Dermis blood vessel endothelial cell (primary cell): ENCODE results near the gene ITK. TPM values are rescaled to one million over a fixed set of nuclear protein-coding genes. Genes with fewer than 3 reads are reported as not detected.

Experiments used
- DNase-seq: peaks from one replicate; pipeline ENCODE4 v3.0.0; 2010
- total RNA-seq: library from RNA; depleted of rRNA; stranded (reverse); fragments of >200 nt; gene quantifications from 2 replicates; pipeline ENCODE4 v1.2.3, GENCODE V29; 2014

Gene ITK
- total RNA-seq, 1 donor from 2014 or later, result not detected

DNA sequence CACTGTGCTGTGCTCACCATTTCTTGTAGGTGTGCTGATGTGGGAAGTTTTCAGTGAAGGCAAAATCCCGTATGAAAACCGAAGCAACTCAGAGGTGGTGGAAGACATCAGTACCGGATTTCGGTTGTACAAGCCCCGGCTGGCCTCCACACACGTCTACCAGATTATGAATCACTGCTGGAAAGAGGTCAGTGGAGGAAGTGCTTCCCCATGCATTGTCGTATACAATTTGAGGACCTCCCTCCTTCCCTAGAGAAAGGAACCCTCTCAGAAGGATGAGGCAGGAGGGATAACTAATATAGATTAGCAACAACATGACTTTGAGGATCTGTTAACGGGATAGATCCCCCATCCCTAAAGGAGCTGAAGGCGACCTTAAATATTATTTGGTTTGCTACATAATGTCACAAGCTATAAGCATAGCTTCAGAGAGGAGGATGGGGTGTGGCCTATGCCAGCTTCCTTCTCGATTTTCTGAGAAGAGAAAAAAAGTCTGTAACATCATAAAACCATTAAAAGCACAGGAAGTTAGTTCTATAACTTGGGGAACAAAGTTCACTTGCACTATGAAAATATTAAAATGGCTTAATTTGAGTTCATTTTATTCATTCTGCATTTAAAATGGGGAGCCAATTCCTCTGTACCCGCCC, 68.3 kb downstream of the ITK start:
- no peak for DNase-seq

DNA sequence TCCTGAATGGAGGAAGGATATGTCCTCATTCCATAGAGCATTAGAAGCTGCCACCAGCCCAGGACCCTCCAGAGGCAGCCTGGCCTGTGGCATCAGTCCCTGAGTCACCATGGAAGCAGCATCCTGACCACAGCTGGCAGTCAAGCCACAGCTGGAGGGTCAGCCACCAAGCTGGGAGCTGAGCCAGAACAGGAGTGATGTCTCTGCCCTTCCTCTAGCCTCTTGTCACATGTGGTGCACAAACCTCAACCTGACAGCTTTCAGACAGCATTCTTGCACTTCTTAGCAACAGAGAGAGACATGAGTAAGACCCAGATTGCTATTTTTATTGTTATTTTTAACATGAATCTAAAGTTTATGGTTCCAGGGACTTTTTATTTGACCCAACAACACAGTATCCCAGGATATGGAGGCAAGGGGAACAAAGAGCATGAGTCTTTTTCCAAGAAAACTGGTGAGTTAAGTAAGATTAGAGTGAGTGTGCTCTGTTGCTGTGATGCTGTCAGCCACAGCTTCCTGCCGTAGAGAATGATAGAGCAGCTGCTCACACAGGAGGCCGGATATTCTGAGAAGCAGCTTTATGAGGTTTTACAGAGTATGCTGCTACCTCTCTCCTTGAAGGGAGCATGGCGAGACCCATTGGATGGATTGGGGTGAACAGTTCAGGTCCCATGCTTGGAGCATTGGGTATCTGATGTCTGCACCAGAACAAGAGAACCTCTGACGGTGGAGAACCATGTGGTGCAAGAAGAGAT, 72.2 kb downstream of the ITK start:
- no peak for DNase-seq

DNA sequence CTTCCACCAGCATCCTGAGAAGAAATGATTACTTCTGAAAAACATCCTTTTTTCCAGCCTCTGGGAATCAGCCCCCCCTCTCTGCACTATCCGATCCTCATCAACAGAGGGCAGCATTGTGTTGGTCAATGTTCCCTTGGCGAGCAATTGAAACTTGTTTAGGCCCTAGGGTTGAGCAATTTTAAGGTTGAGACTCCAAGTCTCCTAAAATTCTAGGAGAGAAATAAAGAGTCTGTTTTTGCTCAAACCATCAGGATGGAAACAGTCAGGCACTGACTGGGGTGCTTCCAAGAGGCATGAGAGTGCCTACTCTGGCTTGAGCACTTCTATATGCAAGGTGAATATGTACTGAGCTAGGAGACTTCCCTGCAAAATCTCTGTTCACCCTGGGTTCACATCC, 72.9 kb downstream of the ITK start:
- DNase-seq, result peak; percentile 60

DNA sequence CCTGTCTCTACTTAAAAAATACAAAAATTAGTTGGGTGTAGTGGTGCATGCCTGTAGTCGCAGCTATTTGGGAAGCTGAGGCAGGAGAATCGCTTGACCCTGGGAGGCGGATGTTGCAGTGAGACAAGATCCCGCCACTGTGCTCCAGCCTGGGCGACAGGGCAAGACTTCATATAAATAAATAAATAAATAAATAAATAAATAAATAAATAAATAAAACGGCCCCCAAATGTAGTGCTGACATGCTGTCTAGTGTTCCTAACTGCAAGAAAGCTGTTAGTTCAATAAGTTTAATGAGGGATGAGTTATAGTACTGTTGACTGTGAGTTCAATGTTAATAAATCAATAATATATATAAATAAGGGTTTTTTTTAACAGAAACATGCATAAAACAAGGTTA, 77.8 kb downstream of the ITK start:
- no peak for DNase-seq

DNA sequence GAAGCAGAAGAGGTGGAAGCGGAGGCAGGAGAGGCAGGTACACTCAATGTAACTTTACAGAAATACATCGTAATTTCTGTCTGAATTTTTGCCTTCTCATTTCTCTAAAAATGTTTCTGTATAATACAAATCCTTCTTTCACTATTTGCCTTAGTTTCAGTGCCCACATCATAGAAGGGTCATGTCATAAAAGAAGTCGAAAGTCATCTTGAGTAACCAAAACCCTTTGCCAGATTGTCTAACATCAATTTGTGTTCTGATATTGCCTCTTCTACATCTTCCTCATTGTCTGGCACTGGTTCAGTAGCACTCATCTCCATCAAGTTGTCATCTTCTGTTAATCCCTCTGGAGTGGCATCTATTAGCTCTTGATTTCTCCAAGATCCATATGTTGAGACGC, 79.1 kb downstream of the ITK start:
- no peak for DNase-seq

DNA sequence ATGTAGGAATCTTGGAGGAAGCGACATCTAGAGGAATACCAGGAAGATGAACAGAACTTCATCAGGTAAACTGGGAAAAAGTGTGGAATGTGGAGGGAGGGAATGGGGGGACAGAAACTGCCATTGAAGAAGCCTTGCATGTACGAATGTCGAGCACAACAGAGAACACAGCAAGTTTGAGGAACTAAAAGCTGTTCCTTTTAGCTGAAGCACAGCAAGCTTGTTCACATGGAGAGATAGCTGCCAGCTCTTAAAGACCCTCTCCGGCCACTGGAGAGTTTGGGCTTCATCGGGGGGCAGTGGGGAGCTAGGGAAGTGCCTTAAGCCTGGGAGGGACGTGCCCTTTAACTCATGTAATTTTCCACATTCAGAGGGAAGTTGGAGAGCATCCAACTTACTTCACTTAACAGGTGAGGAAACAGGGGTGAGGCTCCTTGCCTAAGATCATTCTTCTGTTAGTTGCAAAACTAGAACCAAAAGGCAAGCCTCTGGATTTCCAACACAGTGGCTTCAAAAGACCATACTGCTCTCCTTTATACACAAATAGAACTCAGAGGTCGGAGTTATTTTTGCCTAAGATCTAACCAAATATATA, 83.0 kb downstream of the ITK start:
- no peak for DNase-seq

DNA sequence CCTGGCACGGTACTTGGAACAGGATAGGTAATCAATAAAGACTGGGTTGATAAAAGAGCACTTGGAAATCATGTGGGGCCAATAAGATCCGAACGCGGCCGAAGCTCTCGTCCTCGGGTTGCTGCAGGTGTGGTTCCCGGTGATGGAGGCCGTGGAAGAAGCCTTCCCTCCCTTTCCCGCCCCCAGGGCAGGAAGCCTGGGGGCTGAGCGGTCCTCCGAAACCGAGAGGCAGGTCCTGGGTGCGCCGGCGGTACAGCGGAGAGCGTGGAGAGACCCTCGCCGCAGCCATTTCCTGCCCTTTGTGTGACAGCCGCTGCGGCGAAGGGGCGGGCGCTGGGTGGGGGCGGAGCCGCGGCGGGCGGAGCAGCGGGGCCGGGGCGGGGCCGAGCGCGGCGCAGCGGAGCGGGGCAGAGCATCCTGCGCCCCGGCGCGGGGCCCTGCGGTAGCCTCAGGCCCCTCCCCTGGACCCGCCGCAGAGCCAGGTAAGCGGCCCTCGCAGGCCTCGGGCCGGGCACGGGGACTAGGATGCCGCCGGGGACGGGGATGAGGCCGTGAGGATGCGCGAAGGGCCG, 85.2 kb downstream of the ITK start, which contains the start of gene CYFIP2:
Gene CYFIP2, plus strand, starts transcription at position 410 of the 572 bp plus-strand sequence. CDS start 19,239 bp downstream, outside the sequence.
- peak; percentile 24 for DNase-seq

DNA sequence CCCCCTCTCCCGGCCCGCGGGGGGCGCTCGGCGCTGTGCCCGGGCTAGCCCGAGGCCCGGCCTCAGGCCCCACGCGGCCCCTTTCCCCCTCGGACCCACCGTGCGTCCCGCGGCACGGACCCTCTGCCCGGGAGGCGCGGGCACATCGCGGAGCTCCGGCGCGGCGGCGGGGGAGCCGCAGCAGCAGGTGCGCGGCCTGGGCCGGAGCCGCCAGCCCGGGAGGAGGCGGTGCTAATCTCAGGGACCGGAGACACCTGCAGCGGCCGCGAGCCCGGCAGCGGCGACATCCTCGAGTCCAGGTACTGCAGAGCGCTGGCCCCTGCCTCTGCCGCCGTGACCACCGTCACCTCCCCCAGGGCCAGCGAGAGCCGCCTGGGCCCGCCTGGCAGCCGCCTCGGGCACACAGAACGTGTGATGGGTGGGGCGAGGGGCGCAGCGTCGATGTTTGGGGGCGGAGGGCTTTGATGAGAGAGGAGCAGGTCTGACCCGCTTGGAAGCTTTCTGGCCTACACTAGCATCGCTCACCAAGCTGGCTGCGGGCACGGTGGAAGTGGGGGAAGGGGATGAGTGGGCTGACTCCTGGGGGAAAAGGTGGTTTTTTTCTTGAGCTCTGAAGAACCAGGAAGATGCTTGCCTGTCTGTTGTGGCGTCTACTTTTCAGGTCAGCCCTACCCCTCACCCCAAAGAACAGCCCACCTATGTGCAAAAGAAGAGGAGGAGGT, 85.8 kb downstream of the ITK start:
- DNase-seq, result peak; percentile 6

DNA sequence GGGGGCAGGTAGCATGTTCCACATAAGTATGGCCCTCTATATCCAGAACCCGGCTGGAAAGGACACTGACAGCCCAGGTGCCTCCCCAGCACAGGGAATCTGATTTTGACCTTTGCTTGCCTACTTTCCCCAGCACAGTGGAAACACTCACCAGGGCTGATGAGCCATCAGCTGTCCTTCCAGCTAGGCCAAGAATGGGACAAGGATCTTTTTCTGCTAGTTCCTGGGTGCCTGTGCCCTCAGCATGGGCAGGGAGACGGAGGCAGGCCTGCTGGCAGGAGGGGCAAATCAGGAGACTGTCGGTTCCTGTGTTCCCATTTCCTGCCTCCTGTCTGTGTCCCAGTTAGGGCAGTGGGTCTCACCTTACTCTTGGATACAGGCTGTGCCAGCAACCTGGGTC, 86.4 kb downstream of the ITK start:
- no peak for DNase-seq

DNA sequence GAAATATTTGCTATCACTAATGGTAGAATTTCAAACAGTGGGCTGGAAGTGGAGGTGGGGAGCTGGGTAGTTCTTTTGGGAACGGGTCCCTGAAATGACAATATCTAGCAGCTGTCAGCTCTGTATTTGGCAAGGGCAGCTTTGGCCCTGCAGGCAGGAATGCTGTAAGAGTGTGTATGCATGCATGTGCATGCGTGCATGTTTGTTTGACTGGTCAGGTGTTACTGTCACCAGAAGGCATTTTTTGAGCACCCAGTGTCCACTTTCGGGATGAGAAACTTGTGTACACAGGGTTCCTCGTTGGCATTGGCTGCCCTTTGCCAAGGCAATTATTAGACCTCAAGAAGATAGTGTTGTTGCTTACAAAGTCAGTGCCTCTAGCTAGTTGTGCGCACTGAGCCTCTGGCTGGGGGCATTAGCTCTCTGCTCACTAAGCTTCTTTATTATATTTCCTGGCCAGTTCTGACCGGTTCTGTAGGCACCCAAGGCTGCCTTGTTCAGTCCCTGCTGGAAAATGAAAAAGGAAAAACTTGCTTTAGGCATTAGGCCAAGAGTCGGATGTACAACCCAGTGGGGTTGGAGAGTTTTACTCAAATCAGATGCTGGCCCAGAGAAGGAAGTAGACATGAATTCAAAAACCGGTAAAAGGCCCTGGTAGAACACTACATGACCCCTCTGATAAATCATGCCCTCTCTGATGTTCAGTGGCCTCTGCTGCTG, 87.3 kb downstream of the ITK start:
- DNase-seq, result no peak

DNA sequence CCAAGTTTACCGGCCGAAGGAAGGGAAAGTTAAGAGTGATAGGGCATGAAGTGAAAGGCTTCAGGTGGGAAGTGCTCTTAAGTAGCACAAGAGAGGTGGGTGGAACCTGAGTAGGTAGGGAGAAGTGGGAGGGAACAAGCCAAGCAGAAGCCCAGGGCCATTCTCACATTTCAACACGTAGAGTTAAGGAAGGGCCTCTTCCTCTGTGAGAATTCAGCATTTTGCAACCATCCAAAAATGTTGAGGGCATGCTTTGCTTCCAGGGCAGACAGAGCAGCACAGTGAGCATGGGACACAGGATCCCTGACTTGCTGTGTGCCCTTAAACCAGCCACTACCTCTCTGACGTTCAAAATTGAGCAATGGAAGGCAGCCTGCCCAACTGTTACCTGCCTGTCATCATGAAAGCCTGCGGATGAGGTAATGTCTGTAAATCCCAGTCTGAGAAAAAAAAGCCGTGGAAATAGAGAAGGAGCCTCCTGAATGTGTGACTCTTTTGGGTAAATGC, 88.6 kb downstream of the ITK start:
- DNase-seq, result no peak

DNA sequence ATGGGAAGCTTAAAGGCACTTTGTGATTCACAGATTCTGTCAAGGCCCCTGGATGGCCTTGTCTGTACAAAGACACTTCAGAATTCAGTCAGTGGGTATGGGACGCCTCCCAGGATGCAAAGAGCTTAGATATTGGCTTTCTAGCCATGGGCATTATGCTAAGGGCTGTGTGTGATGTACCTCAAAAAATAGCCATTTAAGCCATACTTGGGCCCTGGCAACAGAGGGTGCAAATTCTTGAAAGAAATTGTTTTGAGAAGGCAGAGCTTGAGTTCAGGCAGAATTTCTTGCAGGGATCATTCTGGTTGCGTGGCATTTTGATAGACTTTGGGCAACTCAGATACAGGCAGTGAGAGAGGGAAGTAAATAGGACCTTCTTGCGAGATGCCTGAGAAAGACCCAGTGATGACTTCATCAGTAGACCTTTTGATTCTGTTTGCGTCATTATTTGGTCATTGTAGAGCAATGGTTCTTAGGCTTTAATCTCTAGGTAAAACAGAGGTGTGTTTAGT, 89.2 kb downstream of the ITK start:
- DNase-seq, result no peak

DNA sequence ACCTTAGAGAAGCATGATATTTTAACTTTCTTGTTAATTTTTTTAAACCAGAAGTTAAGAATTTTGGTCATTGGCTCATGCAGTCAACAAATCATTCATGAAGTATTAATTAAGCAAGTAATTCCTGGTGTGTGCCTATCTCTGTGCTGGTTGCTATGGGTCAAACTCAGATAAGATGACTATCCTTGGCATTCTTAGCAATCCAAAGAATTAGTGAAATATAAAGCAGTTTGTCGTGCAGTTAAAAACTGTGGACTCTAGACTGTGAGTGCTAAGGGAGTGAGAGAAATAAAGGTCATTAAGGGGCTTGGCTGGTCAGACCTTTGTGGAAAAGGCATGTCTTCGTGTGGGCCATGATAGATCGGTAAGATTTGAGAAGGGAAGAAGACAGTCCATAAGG, 90.1 kb downstream of the ITK start:
- DNase-seq, result no peak

DNA sequence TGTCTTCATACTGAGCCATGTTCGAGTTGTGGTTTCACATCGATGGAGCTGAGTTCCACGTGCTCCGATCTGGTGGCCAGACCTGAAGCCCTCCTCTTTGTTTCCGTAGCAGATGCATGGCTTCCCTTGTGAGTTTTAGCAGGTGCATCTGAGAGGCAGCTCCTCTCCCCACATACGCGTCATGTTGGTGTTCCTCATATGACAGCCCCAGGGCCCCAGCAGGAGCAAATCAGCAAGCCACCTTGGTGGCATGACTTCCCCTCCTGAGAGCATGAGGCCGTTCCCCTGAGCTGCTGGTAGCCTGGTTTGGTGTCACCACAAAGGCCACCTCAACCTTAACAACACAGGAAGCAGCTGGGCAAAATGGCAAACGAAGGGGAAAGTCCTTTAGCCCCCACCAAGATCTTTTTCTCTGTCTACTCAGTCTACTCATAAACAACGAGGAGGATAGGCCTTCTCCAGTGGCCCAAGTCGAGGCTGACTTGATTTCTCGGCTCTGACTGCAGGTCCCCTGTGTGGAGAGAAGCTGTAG, 91.2 kb downstream of the ITK start:
- DNase-seq, result no peak

DNA sequence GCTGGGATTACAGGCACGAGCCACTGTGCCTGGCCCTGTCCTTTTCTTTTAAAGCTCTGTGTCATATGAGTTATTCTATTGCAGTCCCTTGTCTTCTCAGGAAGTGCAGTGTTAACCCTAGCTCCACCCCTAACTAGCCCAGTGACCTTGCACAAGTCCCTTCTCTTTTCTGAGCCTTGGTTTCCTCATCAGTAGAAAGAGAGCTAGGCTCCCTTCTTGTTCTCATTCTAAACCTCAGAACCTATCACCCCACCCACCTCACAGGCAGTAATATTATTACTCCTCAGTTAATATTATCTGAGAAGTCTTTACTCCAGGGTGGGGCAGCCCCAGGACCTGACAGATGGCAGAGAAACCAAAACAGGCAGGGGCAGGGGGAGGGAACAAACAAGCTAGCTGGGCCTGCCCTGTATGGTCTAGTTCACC, 92.5 kb downstream of the ITK start:
- no peak for DNase-seq

DNA sequence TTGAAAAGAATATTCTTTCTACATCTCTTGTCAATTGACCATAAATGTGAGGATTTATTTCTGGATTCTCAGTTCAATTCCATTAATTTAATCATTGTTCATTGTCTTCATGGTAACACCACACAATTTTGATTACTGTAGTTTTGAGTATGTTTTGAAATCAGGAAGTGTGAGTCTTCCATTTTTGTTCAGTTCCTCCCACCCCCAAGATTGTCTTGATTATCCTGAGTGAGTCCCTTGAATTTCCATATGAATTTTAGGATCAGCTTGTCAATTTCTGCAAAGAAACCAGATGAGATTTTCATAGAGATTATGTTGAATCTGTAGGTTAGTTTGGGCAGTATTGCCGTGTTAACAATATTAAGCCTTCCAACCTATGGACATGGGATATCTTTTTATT, 94.8 kb downstream of the ITK start:
- no peak for DNase-seq

DNA sequence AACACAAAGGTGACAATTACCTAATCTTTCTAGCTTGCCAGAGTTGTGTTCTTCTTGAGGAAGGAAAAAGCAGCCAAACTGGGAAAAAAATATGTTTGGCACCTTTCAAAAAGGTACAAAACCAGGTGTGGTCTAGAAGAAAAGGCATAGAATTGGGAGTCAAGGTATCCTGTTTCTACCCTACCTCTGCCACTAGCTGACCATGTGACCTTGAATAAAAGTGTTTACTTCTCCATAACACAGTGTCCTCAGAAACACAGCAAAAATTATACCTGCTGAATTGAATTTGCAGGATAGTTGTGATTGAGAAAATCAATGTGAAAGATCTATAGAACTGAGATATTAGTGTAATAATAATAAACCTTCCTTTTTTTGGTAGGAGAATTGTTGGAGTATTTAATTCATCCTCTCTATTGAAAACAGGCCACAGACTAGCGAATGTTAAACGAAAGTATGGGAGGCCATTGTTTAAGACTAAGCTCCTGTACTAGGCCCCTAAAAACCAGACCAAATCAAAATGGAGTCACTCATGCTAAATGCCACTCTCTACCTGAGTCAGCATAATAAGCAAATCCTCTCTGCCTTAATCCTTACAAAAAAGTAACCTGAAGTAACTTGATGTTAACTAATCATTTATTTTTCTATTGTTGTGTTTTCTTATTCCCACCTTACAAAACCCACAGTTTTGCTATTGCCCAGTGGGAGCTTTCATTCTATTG, 97.8 kb downstream of the ITK start:
- DNase-seq, result no peak

DNA sequence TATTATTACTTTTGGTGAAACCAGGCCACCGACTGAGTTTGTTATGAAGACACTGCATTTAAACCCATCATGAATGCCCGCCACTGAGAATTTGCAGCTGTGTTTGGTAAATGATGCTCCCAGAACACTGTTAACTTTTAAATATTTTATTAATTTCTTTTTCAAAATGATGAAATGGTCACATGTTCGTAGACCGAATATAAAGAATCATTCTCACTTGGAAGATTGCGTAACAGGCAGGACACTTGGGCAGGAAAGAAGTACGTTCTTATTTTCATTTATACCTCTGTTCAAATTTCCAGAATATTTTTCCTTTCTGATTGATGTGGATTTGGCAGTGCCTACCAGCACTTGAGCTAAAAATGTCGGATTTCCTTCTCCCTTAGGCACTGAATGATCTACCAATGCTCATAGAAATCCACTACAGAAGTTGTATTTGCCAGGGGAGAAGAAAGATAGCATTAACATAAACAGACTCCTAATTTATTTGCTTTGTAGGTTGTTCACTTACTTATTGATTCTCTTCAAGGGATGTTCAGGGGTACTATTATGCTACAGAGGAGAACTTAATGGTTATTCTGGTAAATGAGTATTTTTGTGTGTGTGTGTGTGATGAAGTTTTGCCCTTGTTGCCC, 99.1 kb downstream of the ITK start:
- DNase-seq, result no peak

DNA sequence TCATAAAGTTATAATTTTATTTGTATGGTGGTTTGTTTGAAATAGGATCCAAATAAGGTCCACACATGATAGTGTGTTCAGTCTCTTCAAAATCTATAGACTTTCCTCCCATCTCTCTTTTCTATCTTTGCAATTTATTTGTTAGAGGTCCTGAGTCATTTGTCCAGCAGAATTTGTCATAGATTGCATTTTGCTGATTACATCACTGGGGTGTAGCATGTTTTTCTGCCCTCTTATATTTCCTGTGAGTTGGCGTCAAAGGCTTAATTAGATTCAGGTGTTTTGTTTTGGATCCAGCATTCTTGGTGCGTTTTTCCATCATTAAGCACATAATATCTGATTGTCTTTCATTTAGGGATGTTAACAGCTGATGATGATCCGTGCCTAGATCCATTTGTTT, 100.3 kb downstream of the ITK start:
- no peak for DNase-seq

DNA sequence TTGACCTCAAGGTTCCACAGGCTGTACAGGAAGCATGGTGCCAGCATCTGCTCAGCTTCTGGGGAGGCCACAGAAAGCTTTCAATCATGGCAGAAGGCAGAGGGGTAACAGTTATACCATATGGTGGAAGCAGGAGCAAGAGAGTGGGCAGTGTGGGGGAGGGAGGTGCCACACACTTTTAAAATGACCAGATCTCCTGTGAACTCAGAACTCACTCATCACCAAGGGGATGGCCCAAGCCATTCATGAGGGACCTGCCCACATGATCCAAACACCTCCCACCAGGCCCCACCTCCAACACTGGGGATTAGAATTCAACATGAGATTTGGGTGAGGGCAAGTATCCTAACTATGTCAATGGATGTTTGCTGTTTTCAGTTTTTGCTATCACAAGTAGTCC, 101.5 kb downstream of the ITK start:
- no peak for DNase-seq
